Tibial artery (tissue), 4 donors: Measurements from ENCODE around the gene ADPGK.

Experiments
- DNase-seq, 2 donors: peaks; one replicate each; pipeline ENCODE4 v3.0.0-alpha.2; 2019
- H3K27ac ChIP-seq, 2 donors: fragments of 200-600 bp; sonication (generic) in 1 of 2; 1 replicate in 1 of 2; 2 replicates in 1 of 2; pipeline ENCODE4 v1.5.1; 2018 to 2019; ENCODE audit warnings: mild to moderate bottlenecking in 1 of 2
- H3K27me3 ChIP-seq, 2 donors: fragments of 200-600 bp; sonication (generic) in 1 of 2; one replicate each; pipeline versions ENCODE4 v1.5.1 to v1.6.0; 2016 to 2019
- H3K36me3 ChIP-seq, 3 donors: fragments of 200-600 bp; sonication (generic) in 2 of 3; one replicate each; pipeline ENCODE4 v1.5.1; 2016 to 2019; ENCODE audit warnings: mild to moderate bottlenecking in 2 of 3
- H3K4me1 ChIP-seq, 4 donors: fragments of 200-600 bp; sonication (generic) in 2 of 4; 1 replicate in 3 of 4; 2 replicates in 1 of 4; pipeline ENCODE4 v1.5.1; 2016 to 2019
- H3K4me3 ChIP-seq, 2 donors: fragments of 200-600 bp; sonication (generic) in 1 of 2; 1 replicate in 1 of 2; 2 replicates in 1 of 2; pipeline ENCODE4 v1.5.1; 2018 to 2019; ENCODE audit warnings: mild to moderate bottlenecking in 2 of 2
- H3K9me3 ChIP-seq, 3 donors: fragments of 200-600 bp; sonication (generic) in 1 of 3; one replicate each; pipeline ENCODE4 v1.5.1; 2016 to 2019
- intact Hi-C: fragments of 100-400 bp; cut with DNase I; formaldehyde crosslinking; loops from one replicate; pipeline ENCODE4 v1.15.0; 2023; ENCODE audit warnings: low total_unique reads
- TF ChIP-seq, protein P1 (sequence below), 2 experiments: fragments of 200-600 bp in 1 of 2; fragments of 450-650 bp in 1 of 2; IDR thresholded peaks; one replicate each; pipeline ENCODE4 v1.5.1; 2017 to 2019; ENCODE audit warnings: antibody characterized with exemption in 2 of 2, mild to moderate bottlenecking in 1 of 2, moderate library complexity in 1 of 2

ADPGK gene

DNA sequence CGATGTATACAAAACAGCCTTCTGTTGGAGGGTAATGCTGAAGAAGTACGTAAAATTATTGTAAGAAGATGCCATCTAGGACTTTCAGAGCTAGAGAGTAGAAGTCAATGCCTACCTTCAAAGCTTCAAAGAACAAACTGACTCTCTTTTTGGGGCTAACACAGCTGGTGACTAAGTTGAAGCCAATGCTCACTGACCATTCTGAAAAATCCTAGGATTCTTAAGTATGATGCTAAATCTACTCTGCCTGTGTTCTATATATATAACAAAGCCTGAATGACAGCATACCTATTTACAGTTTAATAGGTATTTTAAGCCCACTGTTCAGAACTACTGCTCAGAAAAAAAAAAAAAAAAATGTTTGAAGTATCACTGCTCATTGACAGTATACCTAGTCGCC, 18.9 kb downstream of the ADPGK start:
- DNase-seq = no peak
- intact Hi-C loops = no loop called here
- Histone ChIP-seq H3K4me3 (no peak overlapping the region), H3K36me3 (peaks cover 36 to 70% (median 61%) of the 10 kb centered on the region in 3 donors), H3K4me1 (no peaks in the 10 kb centered on the region), H3K9me3 (peaks cover 0 to 11% (median 0%) of the 10 kb centered on the region in 3 donors), H3K27me3 (no peaks in the 10 kb centered on the region), H3K27ac (no peak overlapping the region)
- TF ChIP-seq, protein P1, sequence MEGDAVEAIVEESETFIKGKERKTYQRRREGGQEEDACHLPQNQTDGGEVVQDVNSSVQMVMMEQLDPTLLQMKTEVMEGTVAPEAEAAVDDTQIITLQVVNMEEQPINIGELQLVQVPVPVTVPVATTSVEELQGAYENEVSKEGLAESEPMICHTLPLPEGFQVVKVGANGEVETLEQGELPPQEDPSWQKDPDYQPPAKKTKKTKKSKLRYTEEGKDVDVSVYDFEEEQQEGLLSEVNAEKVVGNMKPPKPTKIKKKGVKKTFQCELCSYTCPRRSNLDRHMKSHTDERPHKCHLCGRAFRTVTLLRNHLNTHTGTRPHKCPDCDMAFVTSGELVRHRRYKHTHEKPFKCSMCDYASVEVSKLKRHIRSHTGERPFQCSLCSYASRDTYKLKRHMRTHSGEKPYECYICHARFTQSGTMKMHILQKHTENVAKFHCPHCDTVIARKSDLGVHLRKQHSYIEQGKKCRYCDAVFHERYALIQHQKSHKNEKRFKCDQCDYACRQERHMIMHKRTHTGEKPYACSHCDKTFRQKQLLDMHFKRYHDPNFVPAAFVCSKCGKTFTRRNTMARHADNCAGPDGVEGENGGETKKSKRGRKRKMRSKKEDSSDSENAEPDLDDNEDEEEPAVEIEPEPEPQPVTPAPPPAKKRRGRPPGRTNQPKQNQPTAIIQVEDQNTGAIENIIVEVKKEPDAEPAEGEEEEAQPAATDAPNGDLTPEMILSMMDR (IDR thresholded peaks at IDR 0.05) = no peak

DNA sequence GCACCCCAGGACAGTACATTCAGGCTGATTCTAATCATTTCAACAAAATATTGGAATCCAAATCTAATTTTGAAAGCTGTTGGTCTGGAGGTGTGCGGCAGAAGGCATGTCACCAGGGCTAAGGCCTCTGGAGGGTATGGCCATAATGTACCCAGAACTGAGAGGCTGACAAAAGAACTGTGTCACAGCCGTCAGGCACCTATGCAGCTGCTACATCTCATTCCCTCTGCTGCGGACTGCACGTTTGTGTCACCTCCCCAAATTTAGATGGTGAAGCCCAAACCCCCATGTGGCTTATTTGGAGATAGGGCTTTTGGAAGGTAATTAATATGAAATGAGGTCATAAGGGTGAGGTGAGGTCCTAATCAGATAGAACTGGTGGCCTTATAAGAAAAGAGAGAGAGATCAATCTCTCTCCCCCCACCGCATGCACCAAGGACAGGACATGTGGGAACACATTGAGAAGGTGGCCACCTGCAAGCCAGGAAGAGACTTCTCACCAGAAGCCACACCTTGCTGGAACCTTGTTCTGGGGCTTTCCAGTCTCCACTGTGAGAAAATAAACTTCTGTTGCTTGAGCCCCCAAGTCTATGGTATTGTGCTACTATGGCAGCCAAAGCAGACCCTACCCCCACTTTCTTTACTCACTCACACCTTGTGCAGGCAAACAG, 22.8 kb downstream of the ADPGK start:
- TF ChIP-seq, protein P1 (IDR thresholded peaks at IDR 0.05) = no peak
- Histone ChIP-seq H3K36me3 (peaks cover 18 to 74% (median 61%) of the 10 kb centered on the region in 3 donors), H3K27ac (no peak overlapping the region), H3K4me1 (no peaks in the 10 kb centered on the region), H3K27me3 (no peaks in the 10 kb centered on the region), H3K4me3 (no peak overlapping the region), H3K9me3 (no peaks in the 10 kb centered on the region)
- no peak for DNase-seq
- intact Hi-C loops = no loop called here

DNA sequence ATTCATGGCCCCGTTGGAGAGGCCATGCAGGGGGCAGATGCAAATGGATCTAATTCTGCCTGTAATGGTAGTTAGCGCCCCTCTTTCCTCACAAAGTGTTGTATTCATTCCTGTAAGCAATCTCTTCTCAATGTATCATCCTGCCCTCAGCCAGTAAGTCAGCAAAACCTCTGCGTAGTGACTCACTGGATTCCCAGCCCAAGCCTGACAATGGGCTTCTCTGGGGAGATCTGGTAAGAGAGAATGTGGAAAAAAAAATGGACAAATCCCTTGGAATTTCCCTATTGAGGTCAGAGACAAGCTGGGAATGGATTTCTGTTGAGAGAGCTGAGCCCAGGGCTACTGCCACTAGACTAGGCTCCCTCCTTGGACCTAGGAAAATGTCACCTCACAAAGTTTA, 25.4 kb downstream of the ADPGK start:
- no peak for DNase-seq
- TF ChIP-seq, protein P1 (IDR thresholded peaks at IDR 0.05) = no peak
- H3K9me3 ChIP-seq = no peaks in the 10 kb centered on the region
- H3K4me3 ChIP-seq = no peak overlapping the region
- H3K4me1 ChIP-seq = no peaks in the 10 kb centered on the region
- H3K36me3 ChIP-seq = peaks cover 42 to 88% (median 80%) of the 10 kb centered on the region in 3 donors
- H3K27me3 ChIP-seq = no peaks in the 10 kb centered on the region
- H3K27ac ChIP-seq = no peak overlapping the region
- intact Hi-C loops = no loop called here

DNA sequence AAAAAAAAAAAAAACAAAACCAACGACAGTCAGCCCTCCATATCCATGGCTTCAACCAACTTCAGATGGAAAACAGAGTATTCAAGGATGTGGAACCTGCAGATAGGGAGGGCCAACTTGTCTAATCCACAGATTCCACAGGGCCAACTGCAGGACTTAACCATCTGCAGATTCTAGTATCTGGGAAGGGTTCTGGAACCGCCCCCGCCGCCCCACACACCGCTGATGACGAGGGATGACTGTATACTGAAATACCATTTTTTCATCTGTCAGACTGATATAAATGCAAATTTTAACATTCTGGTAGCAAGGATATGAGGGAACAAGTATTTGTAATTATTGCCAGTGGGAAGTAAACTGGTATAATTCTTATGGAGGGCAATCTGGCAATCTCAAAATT, 29.5 kb downstream of the ADPGK start:
- H3K36me3 ChIP-seq = peaks cover 53 to 75% (median 69%) of the 10 kb centered on the region in 3 donors
- peaks cover 0 to 7% (median 2%) of the 10 kb centered on the region in 4 donors for H3K4me1 ChIP-seq
- intact Hi-C loops = loop anchor here (5.0 kb wide), 1 partner anchor 1347 kb away; no protein-coding TSS in a partner anchor
- H3K27me3 ChIP-seq = no peaks in the 10 kb centered on the region
- no peak overlapping the region for H3K27ac ChIP-seq
- no peak overlapping the region for H3K4me3 ChIP-seq
- DNase-seq = no peak
- TF ChIP-seq, protein P1 (IDR thresholded peaks at IDR 0.05) = no peak
- no peaks in the 10 kb centered on the region for H3K9me3 ChIP-seq

DNA sequence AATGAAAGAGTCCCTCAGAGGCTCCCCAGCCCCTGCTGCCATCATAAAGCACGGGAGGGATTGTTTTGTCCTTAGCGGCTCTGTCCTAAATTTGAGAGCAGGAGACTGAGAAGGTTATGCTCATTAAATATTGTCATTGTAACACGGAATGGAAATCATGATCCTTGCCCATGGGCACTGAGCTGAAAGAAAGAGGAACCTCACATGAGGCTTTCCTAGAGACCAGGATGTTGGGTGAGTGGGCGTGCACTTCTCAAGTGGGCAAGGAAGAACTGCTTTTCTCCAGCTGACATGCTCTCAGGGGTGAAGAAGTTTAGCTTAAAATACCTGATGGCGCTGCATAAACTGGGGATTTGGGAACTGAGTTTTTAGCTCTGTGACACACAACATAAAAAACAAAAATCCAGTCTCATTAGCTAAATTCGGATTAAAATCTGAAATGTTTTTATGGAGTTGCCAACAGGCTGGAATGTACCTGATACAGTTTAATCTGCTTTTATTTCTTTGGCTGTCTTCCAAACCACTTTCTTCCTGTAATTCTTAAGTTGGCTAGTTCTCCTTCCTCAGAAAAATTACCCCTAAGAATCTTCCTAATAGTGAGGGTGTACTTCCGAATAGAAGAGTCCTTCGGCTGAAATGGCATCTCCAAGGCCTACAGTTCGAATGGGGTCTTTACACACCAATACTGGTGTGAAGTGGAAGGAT, 31.7 kb downstream of the ADPGK start:
- TF ChIP-seq, protein P1 (IDR thresholded peaks at IDR 0.05) = no peak
- H3K27me3 ChIP-seq = no peaks in the 10 kb centered on the region
- no peak for DNase-seq
- no peak overlapping the region for H3K27ac ChIP-seq
- H3K4me1 ChIP-seq = peaks cover 0 to 7% (median 2%) of the 10 kb centered on the region in 4 donors
- intact Hi-C loops = loop anchor here (5.0 kb wide), 1 partner anchor 1345 kb away; no protein-coding TSS in a partner anchor
- no peaks in the 10 kb centered on the region for H3K9me3 ChIP-seq
- H3K4me3 ChIP-seq = no peak overlapping the region
- H3K36me3 ChIP-seq = peaks cover 43 to 55% (median 50%) of the 10 kb centered on the region in 3 donors
